Neural progenitor cell (in vitro differentiated cells): ENCODE measurements around the gene LRBA.

Experiments used
- EZH2 ChIP-seq: fragments of 200-600 bp; sonication (generic); IDR thresholded peaks from 2 replicates; pipeline ENCODE4 v1.6.1; 2017; ENCODE audit warnings: antibody characterized with exemption, mild to moderate bottlenecking, moderate library complexity
- EZH2phosphoT487 ChIP-seq: fragments of 200-600 bp; sonication (generic); IDR thresholded peaks from 2 replicates; pipeline ENCODE4 v1.6.1; 2017; ENCODE audit warnings: antibody characterized with exemption
- TF ChIP-seq, protein P1 (sequence below): fragments of 200-600 bp; sonication (generic); IDR thresholded peaks from 2 replicates; pipeline ENCODE4 v1.5.1; 2017; ENCODE audit warnings: antibody characterized with exemption, mild to moderate bottlenecking

DNA sequence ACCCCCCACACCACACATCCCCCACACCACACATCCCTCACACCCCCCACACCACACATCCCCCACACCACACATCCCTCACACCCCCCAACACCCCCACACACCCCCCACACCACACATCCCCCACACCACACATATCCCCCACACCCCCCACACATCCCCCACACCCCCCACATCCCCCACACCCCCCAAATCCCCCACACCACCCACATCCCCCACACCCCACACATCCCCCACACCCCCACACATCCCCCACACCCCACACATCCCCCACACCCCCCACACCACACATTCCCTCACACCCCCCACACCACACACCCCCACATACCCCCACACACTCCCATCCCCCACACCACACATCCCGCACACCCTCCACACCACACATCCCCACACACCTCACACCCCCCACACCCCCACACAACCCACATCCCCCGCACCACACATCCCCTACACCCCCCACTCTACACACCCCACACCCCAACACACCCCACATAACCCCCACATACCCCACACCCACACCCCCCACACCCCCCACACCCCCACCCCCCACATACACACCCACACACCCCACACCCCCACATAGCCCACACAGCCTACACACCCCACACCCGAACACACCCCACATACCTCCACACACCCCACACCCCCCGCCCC, 764.0 kb downstream of the LRBA start:
- TF ChIP-seq, protein P1, sequence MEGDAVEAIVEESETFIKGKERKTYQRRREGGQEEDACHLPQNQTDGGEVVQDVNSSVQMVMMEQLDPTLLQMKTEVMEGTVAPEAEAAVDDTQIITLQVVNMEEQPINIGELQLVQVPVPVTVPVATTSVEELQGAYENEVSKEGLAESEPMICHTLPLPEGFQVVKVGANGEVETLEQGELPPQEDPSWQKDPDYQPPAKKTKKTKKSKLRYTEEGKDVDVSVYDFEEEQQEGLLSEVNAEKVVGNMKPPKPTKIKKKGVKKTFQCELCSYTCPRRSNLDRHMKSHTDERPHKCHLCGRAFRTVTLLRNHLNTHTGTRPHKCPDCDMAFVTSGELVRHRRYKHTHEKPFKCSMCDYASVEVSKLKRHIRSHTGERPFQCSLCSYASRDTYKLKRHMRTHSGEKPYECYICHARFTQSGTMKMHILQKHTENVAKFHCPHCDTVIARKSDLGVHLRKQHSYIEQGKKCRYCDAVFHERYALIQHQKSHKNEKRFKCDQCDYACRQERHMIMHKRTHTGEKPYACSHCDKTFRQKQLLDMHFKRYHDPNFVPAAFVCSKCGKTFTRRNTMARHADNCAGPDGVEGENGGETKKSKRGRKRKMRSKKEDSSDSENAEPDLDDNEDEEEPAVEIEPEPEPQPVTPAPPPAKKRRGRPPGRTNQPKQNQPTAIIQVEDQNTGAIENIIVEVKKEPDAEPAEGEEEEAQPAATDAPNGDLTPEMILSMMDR, result no peak
- TF ChIP-seq EZH2phosphoT487, result no peak
- no peak for TF ChIP-seq EZH2
